OCI-LY7 (cell line): ENCODE results near the gene RBM28. TPM values are rescaled to one million over a fixed set of nuclear protein-coding genes. Genes with fewer than 3 reads are reported as not detected.

Source experiments
- BruUV-seq: library from RNA; stranded (reverse); fragments of 400-500 nt; replicated peaks from 2 replicates; lab custom pipeline; 2021; lab: Mats Ljungman, UMichigan
- CTCF ChIA-PET: fragments of 300-600 bp; sonication (Branson Sonifier 250); formaldehyde crosslinking; loops from one replicate; lab custom pipeline; 2022; ENCODE audit warnings: antibody characterized with exemption; ENCODE audit not compliant: unreplicated experiment; lab: Charles Lee
- POLR2A ChIA-PET: fragments of 300-600 bp; sonication (Branson Sonifier 250); formaldehyde crosslinking; loops from one replicate; lab custom pipeline; 2022; ENCODE audit warnings: antibody characterized with exemption; lab: Charles Lee
- DNase-seq: peaks from one replicate; pipeline ENCODE4 v3.0.0-alpha.2; 2015; ENCODE audit warnings: low spot score
- H2AFZ ChIP-seq: fragments of 200-600 bp; sonication (generic), shearing (Covaris generic); 2 replicates; pipeline ENCODE4 v1.6.1; 2014; ENCODE audit warnings: mild to moderate bottlenecking, antibody characterized with exemption, low read length, moderate library complexity
- H3K27ac ChIP-seq: fragments of 200-600 bp; sonication (generic); 2 replicates; pipeline ENCODE4 v1.5.1; 2014; ENCODE audit warnings: mixed run types, low read depth, mild to moderate bottlenecking, moderate library complexity, low read length, inconsistent platforms; ENCODE audit not compliant: poor library complexity, severe bottlenecking
- H3K36me3 ChIP-seq: fragments of 200-600 bp; sonication (generic); 2 replicates; pipeline ENCODE4 v1.6.1; 2014; ENCODE audit warnings: mild to moderate bottlenecking, antibody characterized with exemption, low read length, moderate library complexity, mixed read lengths; ENCODE audit not compliant: insufficient read depth
- H3K4me1 ChIP-seq: fragments of 200-600 bp; sonication (generic); 2 replicates; pipeline ENCODE4 v1.5.1; 2014; ENCODE audit warnings: mild to moderate bottlenecking, low read length; ENCODE audit not compliant: insufficient read depth, poor library complexity, severe bottlenecking
- H3K4me2 ChIP-seq: fragments of 200-600 bp; sonication (generic); 2 replicates; pipeline ENCODE4 v1.6.1; 2014; ENCODE audit warnings: mild to moderate bottlenecking, low read length
- H3K4me3 ChIP-seq: fragments of 200-600 bp; sonication (generic); 2 replicates; pipeline ENCODE4 v1.5.1; 2014; ENCODE audit warnings: mild to moderate bottlenecking, low read depth, low read length; ENCODE audit not compliant: poor library complexity, severe bottlenecking
- H3K79me2 ChIP-seq: fragments of 200-600 bp; sonication (generic); 2 replicates; pipeline ENCODE4 v1.6.1; 2016; ENCODE audit warnings: low read depth, mild to moderate bottlenecking, low read length, moderate library complexity, mixed read lengths; ENCODE audit not compliant: insufficient read depth
- H3K9me2 ChIP-seq: fragments of 200-600 bp; sonication (generic); 2 replicates; pipeline ENCODE4 v1.6.1; 2016; ENCODE audit warnings: mild to moderate bottlenecking, low read length, mixed read lengths; ENCODE audit not compliant: insufficient read depth
- H3K9me3 ChIP-seq: fragments of 200-600 bp; sonication (generic); 2 replicates; pipeline ENCODE4 v1.6.1; 2014; ENCODE audit warnings: mild to moderate bottlenecking, mixed run types, low read length, mixed read lengths
- H4K20me1 ChIP-seq: fragments of 200-600 bp; sonication (generic); 2 replicates; pipeline ENCODE4 v1.6.1; 2014; ENCODE audit warnings: mild to moderate bottlenecking, antibody characterized with exemption, low read length, moderate library complexity, mixed read lengths; ENCODE audit not compliant: insufficient read depth
- EZH2phosphoT487 ChIP-seq: fragments of 200-600 bp; sonication (generic); IDR thresholded peaks from 2 replicates; pipeline ENCODE4 v1.6.1; 2018; ENCODE audit warnings: low read depth, borderline replicate concordance, mild to moderate bottlenecking, mixed run types, antibody characterized with exemption, low read length, moderate library complexity, mixed read lengths
- intact Hi-C: fragments of 100-400 bp; cut with micrococcal nuclease; formaldehyde crosslinking; loops from one replicate; pipeline ENCODE4 v1.10.0; 2022; ENCODE audit not compliant: unreplicated experiment
- total RNA-seq, 2 experiments: library from RNA; depleted of rRNA in 1 of 2; stranded (reverse); fragments of >200 nt in 1 of 2; shearing (Covaris generic) in 1 of 2; gene quantifications; 2 replicates each; pipeline ENCODE4 v1.2.3, GENCODE V29; 2014 to 2022
- TF ChIP-seq, protein P1 (sequence below): fragments of 200-600 bp; sonication (generic); conservative IDR thresholded peaks from 2 replicates; pipeline ENCODE4 v1.5.1; 2014; ENCODE audit warnings: mild to moderate bottlenecking, antibody characterized with exemption, low read length, moderate library complexity, mixed read lengths

Gene RBM28
- total RNA-seq, 2 experiments from 2014 or later: 35.6 to 70.0 TPM

DNA sequence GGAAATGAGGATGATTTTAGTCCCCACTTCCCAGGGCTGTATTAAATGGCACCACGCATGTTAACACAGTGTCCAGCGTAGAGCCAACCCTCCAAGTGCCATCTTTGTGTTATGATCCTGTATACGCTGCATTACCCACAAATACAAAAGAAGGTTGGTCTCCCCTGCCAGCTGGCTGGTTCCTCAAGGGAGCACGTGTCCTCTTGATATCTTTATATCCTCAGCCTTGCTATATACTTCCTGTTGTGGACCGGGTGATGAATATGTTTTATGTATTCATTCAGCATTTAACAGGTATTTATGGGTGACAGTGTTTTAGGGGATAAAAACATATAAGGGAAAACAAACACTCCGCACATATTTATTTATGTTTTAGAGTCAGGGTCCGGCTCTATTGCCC, 41.0 kb upstream of the RBM28 start:
- BruUV-seq: no TSS peak
- no peak for DNase-seq
- Histone ChIP-seq H3K79me2 (no peaks in the 10 kb centered on the region), H3K27ac (no peak overlapping the region), H3K4me3 (no peak overlapping the region), H3K9me2 (no peaks in the 10 kb centered on the region), H3K36me3 (no peaks in the 10 kb centered on the region), H4K20me1 (no peaks in the 10 kb centered on the region), H3K4me2 (no peak overlapping the region), H3K9me3 (no peaks in the 10 kb centered on the region), H3K4me1 (no peaks in the 10 kb centered on the region), H2AFZ (no peak overlapping the region)
- POLR2A ChIA-PET: no interaction called here
- intact Hi-C loops: no loop called here
- no peak for TF ChIP-seq EZH2phosphoT487
- TF ChIP-seq, protein P1, sequence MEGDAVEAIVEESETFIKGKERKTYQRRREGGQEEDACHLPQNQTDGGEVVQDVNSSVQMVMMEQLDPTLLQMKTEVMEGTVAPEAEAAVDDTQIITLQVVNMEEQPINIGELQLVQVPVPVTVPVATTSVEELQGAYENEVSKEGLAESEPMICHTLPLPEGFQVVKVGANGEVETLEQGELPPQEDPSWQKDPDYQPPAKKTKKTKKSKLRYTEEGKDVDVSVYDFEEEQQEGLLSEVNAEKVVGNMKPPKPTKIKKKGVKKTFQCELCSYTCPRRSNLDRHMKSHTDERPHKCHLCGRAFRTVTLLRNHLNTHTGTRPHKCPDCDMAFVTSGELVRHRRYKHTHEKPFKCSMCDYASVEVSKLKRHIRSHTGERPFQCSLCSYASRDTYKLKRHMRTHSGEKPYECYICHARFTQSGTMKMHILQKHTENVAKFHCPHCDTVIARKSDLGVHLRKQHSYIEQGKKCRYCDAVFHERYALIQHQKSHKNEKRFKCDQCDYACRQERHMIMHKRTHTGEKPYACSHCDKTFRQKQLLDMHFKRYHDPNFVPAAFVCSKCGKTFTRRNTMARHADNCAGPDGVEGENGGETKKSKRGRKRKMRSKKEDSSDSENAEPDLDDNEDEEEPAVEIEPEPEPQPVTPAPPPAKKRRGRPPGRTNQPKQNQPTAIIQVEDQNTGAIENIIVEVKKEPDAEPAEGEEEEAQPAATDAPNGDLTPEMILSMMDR: no peak
- CTCF ChIA-PET: no interaction called here

DNA sequence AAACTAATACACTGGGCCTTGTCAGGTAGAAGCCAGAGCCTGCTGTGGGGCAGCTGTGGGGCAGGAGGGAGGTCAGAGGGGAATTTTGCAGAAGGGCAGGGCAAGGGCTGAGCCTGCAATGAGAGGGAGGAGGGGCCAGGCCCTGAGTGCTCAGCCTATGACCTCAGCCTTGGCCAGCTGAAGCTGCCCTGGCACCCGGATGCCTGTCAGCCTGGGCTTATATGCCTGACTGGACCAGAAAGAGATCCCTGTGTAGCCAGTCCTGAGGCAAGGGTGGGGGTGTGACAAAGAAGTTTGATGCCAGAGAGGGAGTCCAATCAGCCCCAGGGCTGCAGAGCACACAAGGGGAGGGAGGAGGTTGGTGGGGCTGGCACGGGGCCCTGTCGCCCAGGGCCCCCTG, 40.1 kb upstream of the RBM28 start:
- Histone ChIP-seq H3K4me3 (no peak overlapping the region), H3K4me2 (no peak overlapping the region), H3K9me3 (no peaks in the 10 kb centered on the region), H2AFZ (no peak overlapping the region), H3K79me2 (no peaks in the 10 kb centered on the region), H4K20me1 (no peaks in the 10 kb centered on the region), H3K9me2 (no peaks in the 10 kb centered on the region), H3K4me1 (no peaks in the 10 kb centered on the region), H3K36me3 (no peaks in the 10 kb centered on the region), H3K27ac (no peak overlapping the region)
- no peak for TF ChIP-seq EZH2phosphoT487
- TF ChIP-seq, protein P1: no peak
- CTCF ChIA-PET: no interaction called here
- POLR2A ChIA-PET: no interaction called here
- intact Hi-C loops: no loop called here
- no peak for DNase-seq
- no TSS peak for BruUV-seq

DNA sequence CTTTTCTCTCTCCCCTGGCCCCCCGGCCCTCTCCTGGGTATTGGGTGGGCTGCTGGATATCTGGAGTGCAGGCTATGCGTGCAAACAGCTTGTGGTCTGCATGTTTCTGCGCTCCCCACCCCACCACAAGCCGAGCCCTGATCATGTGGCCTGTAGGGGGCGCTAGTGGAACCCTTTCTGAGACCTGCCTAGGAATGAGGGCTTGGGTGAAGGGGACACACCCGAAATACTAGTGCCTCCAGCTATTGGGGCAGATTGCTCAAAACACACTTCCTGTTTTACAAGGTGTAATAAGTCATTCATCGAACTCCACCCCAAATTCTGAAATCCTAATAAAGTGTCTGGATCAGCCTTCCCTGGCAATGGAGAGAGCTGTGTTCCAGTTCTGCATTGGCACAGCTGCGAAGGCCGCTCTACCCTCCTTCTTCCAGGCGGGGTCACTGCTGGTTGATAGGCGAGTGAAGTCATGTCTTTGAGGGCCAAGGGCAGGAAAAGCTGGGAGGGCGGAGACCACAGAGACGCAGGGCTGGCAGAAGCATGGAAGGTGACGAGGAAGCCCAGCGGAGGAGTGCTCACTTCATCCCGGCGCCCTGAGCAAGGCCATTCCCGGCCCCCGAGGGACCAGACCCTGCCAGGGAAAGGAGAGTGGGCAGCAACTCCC, 37.6 kb upstream of the RBM28 start:
- Histone ChIP-seq H4K20me1 (no peaks in the 10 kb centered on the region), H3K4me1 (no peaks in the 10 kb centered on the region), H3K4me3 (no peak overlapping the region), H3K9me3 (no peaks in the 10 kb centered on the region), H3K9me2 (no peaks in the 10 kb centered on the region), H3K27ac (no peak overlapping the region), H3K79me2 (no peaks in the 10 kb centered on the region), H2AFZ (no peak overlapping the region), H3K36me3 (no peaks in the 10 kb centered on the region), H3K4me2 (no peak overlapping the region)
- POLR2A ChIA-PET: interaction anchor here (0.6 kb wide), 1 partner anchor 254 kb away, joined by 4 read pairs; no protein-coding TSS in a partner anchor
- intact Hi-C loops: no loop called here
- peak; percentile 41 for DNase-seq
- no TSS peak for BruUV-seq
- CTCF ChIA-PET: no interaction called here
- TF ChIP-seq, protein P1: peak; percentile 86
- TF ChIP-seq EZH2phosphoT487: no peak
